Stimulated activated CD8-positive, alpha-beta memory T cell treated with anti-CD3 and anti-CD28 coated beads, Interleukin-4, amount 100 ng/mL, for 4 hours (primary cell): Measurements from ENCODE around the gene EPHA10.

ENCODE experiments used
- DNase-seq, 2 donors: peaks; one replicate each; pipeline ENCODE4 v3.0.0-alpha.2; 2020; ENCODE audit warnings: low read depth in 2 of 2, low spot score in 1 of 2

The EPHA10 gene

GRCh38 chr1:37734629-37735591 is 30.0 kb downstream of the EPHA10 start:
- DNase-seq: no peak

GRCh38 chr1:37732111-37732780 is 32.7 kb downstream of the EPHA10 start:
- no peak for DNase-seq

- DNase-seq: no peak
These were observed 33.5 kb downstream of the EPHA10 start for GRCh38 chr1:37731312-37732019.

GRCh38 chr1:37730376-37730775 is 34.5 kb downstream of the EPHA10 start:
- no peak for DNase-seq

GRCh38 chr1:37728416-37728815 is 36.5 kb downstream of the EPHA10 start:
- DNase-seq: no peak

- DNase-seq: no peak
These were observed 38.0 kb downstream of the EPHA10 start for GRCh38 chr1:37726751-37727585.

GRCh38 chr1:37725851-37726613 is 38.9 kb downstream of the EPHA10 start:
- no peak for DNase-seq

GRCh38 chr1:37724575-37724974 is 40.3 kb downstream of the EPHA10 start:
- no peak for DNase-seq

GRCh38 chr1:37723390-37724078 is 41.4 kb downstream of the EPHA10 start:
- no peak for DNase-seq

GRCh38 chr1:37723072-37723389 is 41.9 kb downstream of the EPHA10 start:
- DNase-seq: no peak

GRCh38 chr1:37722181-37723071 is 42.5 kb downstream of the EPHA10 start:
- no peak for DNase-seq

- DNase-seq: no peak
These were observed 43.4 kb downstream of the EPHA10 start for GRCh38 chr1:37721565-37721964.

GRCh38 chr1:37720231-37721130 is 44.4 kb downstream of the EPHA10 start:
- no peak for DNase-seq

GRCh38 chr1:37719572-37720195 is 45.2 kb downstream of the EPHA10 start:
- no peak for DNase-seq

- DNase-seq: no peak
These were observed 45.9 kb downstream of the EPHA10 start for GRCh38 chr1:37718901-37719571.

GRCh38 chr1:37718181-37718900 is 46.6 kb downstream of the EPHA10 start:
- DNase-seq: no peak
